GM19463 (cell line): ENCODE results near the gene CEMIP2.

Experiments
- ATAC-seq: cut with Tn5 transposase; IDR thresholded peaks from one replicate; pipeline ENCODE4 v1.9.1; 2021; ENCODE audit warnings: mild to moderate bottlenecking, moderate library complexity; ENCODE audit not compliant: unreplicated experiment

CEMIP2 gene

GRCh38 chr9:71655141-71655540 is 113.2 kb downstream of the CEMIP2 start:
- no peak for ATAC-seq

GRCh38 chr9:71652480-71652879 is 115.8 kb downstream of the CEMIP2 start:
- ATAC-seq = no peak

GRCh38 chr9:71648453-71648852 is 119.9 kb downstream of the CEMIP2 start:
- no peak for ATAC-seq

DNA sequence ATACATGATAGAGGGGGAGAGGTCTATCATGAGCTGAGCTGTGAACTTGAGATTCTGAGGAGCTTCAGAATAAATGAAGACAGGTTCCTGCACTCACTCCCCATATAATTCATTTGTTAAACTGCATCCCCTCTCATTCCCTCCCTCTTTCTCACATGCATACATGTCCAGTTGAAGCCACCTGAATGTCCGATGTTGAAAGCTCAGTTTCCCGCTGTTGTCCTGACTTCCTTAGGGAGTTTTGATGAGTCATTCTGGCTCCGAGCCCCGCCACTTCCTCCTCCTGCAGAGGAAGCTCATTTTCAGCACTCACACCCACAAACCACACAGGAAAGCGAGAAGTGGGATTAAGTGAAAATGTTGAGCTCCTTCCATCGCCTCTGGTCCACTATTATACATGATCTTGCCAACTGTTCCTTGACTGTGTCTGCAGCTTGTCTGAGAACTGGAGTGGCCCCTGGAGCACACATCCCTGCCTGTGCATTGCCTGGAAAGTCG is 121.2 kb downstream of the CEMIP2 start:
- peak; percentile 82 for ATAC-seq

DNA sequence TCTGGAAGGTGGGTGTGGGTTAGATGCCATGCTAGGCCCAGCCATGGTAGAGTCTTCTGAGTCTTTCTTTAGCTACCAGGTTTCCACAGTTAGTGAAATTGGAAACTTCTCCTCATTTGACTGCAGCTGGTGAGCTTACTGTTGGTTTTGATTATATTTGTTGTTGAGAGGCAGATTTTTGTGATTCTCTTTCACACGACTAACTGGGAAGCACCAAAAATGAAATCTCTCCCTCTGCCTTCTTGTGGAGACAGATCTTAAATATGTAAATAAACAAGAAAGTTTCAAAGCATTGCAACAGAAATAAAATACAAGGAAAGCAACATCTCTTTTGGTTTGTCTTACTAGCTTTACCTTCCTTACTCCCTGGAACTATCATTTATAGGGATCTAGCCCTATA is 122.2 kb downstream of the CEMIP2 start:
- ATAC-seq = no peak

GRCh38 chr9:71644819-71645362 is 123.4 kb downstream of the CEMIP2 start:
- ATAC-seq = no peak

DNA sequence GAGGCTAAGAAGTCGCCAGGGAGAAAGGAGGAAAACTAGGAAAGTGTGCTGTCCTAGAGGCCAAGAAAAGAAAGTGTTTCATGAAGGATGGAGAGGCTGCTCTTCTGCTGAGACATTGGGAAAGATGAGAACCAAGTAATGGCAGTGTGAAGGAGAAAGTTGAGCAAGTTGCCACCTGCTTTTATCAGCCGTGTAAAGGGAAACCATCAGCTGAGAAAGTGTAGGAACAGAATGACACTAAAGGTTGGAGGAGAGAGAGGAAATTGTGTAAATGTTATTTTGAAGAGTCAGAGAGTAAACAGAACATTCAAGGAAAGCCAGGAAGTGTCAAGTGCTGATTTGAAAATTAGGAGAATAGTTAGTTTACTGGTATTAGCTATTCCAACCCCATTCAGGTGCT is 125.0 kb downstream of the CEMIP2 start:
- ATAC-seq = no peak

DNA sequence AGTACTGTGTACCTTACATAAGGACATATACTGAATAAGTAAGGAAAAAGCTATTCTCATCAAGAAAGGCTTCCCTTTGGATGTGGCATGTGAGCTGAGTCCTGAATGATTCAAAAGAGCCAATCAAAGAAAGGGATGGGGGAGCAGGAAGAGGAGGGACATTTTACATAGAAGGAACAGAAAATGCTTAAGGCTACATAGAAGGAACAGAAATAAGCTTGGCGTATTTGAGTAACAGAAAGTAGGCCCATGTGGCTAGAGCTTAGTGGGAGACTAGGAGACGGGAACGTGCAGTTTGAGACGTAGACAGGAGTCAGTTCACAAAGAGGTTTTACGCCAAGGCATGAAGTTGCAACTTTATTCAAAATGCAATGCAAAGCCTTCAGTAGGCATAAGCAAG is 126.3 kb downstream of the CEMIP2 start:
- no peak for ATAC-seq

- ATAC-seq = no peak
These were observed 129.7 kb downstream of the CEMIP2 start for GRCh38 chr9:71638627-71639026.

DNA sequence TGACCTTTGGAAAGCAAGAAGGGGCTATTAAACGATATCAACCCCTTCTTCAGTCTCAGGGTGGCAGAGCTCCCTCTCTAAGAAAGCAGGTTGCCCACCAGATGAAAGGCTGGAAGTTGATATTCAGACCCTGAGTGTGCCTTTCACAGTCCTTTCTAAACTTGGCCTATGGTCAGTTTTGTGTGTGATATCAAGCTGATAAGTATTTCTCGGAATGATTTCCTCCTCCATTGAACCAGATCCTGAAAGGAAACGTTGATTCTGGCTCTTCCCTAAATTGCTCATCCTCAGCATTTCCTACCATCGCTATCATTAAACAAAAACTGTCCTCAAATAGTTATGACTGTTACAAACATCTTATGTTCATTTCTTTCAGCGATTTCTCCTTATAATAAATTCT is 130.4 kb downstream of the CEMIP2 start:
- ATAC-seq = no peak

- no peak for ATAC-seq
These were observed 130.9 kb downstream of the CEMIP2 start for GRCh38 chr9:71637375-71637774.

DNA sequence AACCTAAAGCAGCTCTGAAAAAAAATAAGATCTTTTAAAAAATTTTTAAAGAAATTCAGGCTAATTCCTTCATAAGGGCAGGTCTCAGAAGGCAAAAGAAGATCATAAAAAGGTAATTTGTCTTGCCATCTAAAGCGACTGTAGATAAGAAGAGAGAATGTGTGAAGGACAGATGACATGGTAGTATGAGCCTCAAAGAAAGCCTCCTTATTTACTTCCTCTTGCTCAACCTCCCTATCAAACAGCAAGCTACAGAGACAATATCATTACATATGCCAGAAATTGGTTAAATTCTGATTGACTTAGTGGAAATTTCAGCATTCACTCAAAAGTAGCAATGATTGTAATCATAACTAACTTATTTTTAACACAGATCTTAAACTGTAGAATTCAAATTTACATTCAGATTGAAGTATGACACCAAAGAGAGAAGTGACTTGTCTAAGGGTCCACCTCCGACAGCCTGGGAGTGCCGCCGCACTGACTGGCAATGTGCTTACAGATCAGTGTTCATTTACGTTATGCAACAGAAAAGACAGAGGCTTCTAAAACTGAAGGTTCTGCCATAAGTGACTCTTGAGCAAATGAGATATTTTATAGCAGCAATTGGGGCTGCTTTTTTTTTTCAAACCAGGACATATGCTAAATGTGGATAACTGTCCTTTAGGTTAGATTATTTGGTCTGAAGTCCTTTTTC is 132.0 kb downstream of the CEMIP2 start:
- no peak for ATAC-seq

- ATAC-seq = no peak
These were observed 133.6 kb downstream of the CEMIP2 start for GRCh38 chr9:71634752-71635151.
